GM12892 (cell line): Measurements from ENCODE around the gene STARD5.

Experiments used
- POLR2A ChIP-seq: IDR thresholded peaks from 2 replicates; pipeline ENCODE4 v1.6.1; 2011; ENCODE audit warnings: low read depth, low read length, control low read depth
- POLR2AphosphoS5 ChIP-seq: IDR thresholded peaks from 2 replicates; pipeline ENCODE4 v1.6.1; 2011; ENCODE audit warnings: low read depth, low read length, control low read depth
- TAF1 ChIP-seq: IDR thresholded peaks from 2 replicates; pipeline ENCODE4 v1.6.1; 2011; ENCODE audit warnings: low read depth, mild to moderate bottlenecking, control low read depth, low read length, borderline replicate concordance

DNA sequence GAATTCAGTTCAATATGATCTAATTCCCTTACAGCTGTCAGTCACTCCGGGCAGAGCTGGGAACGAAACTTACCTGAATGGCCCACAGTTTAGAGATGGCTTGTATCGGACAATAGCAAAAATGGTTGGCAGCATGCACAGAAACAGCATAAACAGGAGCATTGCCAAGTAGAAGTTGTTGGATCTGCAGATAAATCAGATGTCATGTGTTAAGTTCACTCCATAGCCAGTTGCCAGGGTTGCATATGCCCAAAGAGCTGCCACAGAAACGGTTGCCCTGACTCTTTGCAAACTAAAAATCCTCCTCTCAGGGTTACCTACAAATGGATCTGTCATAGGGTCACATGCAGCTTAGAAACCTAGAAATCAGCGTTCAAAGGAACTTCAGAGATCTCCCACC, 15.4 kb upstream of the STARD5 start:
- TF ChIP-seq TAF1 (no peak), POLR2A (no peak), POLR2AphosphoS5 (no peak)
